H1 (cell line): ENCODE data around the gene VAMP2. TPM values are rescaled to one million over a fixed set of nuclear protein-coding genes. Genes with fewer than 3 reads are reported as not detected.

ENCODE experiments used
- SRF ChIP-seq: IDR thresholded peaks from 2 replicates; pipeline ENCODE4 v1.6.1; 2011; ENCODE audit warnings: mild to moderate bottlenecking, low read depth, low read length, moderate library complexity
- polyA plus RNA-seq, 7 experiments: library from polyadenylated mRNA; depleted of rRNA in 3 of 7; stranded (reverse) in 5 of 7; unstranded in 2 of 7; fragments of >200 nt in 5 of 7; fragments of 200-250 nt in 2 of 7; gene quantifications; 1 replicate in 5 of 7; 2 replicates in 1 of 7; 4 replicates in 1 of 7; pipeline versions ENCODE4 v1.2.1 to v1.2.3, GENCODE V29; 2011 to 2013; ENCODE audit warnings: missing spikeins in 2 of 7, mixed read lengths in 2 of 7
- total RNA-seq: library from RNA; stranded (reverse); fragmentation: NEBNext Ultra II Directional; extraction: Animal tissue kit (Norgen Biotek cat#: 25700); gene quantifications from 2 replicates; pipeline ENCODE4 v1.2.1, GENCODE V29; 2021

Gene VAMP2
- total and polyA plus RNA-seq, 2 of the 8 experiments (the other 6 are each of a cell fraction or from before 2014, with no cell fraction given) = 19.3 to 20.5 TPM

GRCh38 chr17:8141045-8141444 lies 21.7 kb downstream of the VAMP2 start (continued):
- TF ChIP-seq SRF = no peak
- TF ChIP-seq, all 59 proteins: peak for 0
